ENCODE results near the gene ALDH1A3.

The ALDH1A3 gene

DNA sequence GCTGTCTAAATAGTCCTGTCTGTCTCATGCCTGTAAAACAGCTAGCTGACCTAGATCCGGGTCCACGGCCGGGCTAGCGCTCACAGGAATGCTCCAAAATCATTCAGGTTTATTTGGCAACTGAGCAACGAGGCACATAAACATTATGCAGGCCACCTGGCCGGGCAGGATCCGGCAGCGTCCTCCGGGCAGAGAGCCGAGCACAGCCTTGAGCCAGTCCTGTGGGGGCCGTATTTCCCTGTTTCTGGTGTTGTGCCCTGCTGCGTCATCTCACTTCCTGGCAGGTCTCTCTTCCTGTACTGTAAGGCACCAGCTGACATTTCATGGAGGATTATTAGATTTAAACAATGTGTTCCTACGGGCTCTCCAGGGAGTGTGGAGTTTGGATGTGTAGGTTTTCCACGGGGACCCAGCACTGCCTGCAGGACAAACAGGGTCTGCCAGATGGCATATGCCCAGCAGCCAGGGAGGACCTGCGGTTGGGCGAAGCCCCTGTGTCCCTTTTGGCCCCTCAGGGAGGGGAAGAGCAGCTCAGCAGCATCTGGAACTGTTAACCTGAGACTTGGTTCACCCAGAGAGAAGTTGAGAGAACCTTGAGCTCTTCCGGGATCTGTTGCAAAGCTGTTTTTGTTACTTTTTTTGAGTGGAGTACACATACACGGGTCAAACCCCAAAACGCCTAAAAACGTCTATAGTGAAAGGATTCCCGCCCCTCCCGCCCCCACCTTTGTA, 23.0 kb downstream of the ALDH1A3 start:
- Mint-ChIP-seq H3K36me3 (ENCODE audit: low read depth) (no peaks in the 10 kb centered on the region), H3K27me3 (ENCODE audit: low read depth, poor library complexity) (peaks cover 28% of the 10 kb centered on the region), H3K27ac (peak overlapping the region; percentile 63), H3K4me3 (no peak overlapping the region), H3K9me3 (peaks cover 10% of the 10 kb centered on the region), H3K4me1 (peaks cover 58% of the 10 kb centered on the region)
- no peak for DNase-seq
- TF ChIP-seq, protein P1, sequence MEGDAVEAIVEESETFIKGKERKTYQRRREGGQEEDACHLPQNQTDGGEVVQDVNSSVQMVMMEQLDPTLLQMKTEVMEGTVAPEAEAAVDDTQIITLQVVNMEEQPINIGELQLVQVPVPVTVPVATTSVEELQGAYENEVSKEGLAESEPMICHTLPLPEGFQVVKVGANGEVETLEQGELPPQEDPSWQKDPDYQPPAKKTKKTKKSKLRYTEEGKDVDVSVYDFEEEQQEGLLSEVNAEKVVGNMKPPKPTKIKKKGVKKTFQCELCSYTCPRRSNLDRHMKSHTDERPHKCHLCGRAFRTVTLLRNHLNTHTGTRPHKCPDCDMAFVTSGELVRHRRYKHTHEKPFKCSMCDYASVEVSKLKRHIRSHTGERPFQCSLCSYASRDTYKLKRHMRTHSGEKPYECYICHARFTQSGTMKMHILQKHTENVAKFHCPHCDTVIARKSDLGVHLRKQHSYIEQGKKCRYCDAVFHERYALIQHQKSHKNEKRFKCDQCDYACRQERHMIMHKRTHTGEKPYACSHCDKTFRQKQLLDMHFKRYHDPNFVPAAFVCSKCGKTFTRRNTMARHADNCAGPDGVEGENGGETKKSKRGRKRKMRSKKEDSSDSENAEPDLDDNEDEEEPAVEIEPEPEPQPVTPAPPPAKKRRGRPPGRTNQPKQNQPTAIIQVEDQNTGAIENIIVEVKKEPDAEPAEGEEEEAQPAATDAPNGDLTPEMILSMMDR (IDR thresholded peaks at IDR 0.05), result no peak

DNA sequence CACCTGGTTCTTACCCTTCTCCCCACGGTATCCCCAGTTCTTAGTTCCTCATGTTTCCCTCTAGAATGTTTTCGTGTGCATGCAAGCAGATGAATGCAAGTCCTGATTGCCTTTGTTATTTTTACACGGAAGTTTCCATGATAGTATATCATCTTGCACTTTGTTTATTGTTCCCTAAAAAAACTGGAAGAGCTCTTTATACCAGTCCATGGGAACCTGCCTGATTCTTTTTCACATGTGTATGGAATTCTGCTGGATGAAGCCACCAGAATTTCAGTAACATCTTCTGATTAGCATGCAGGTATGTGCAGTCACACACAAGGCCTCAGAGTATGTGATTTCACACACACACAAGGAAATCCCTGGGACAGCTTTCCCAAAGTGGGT, 23.5 kb downstream of the ALDH1A3 start:
- H3K9me3 Mint-ChIP-seq, result peaks cover 10% of the 10 kb centered on the region
- TF ChIP-seq, protein P1 (IDR thresholded peaks at IDR 0.05), result no peak
- H3K27ac Mint-ChIP-seq, result no peak overlapping the region
- H3K4me3 Mint-ChIP-seq, result no peak overlapping the region
- DNase-seq, result no peak
- H3K36me3 Mint-ChIP-seq (ENCODE audit: low read depth), result no peaks in the 10 kb centered on the region
- peaks cover 28% of the 10 kb centered on the region for H3K27me3 Mint-ChIP-seq (ENCODE audit: low read depth, poor library complexity)
- H3K4me1 Mint-ChIP-seq, result peaks cover 58% of the 10 kb centered on the region

DNA sequence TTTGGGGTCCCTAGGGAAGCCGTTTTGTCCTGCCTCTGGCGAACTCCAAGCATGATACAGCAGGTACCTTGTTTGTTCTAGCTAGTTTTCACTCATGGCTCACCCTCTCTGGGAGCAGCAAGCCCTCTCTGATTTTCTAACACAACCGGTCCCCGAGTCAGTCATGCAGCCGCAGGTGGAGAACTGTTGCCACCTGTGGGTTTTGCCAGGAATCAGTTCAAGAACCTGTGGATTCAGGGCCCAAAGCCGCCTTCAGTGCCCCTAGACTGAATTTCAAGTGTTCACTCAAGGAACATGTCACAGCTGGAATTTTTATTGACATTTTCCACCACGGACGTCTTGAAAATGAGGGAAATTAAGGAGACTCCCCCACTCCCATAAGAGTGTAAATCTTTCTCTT, 26.2 kb downstream of the ALDH1A3 start:
- no peak for DNase-seq
- Mint-ChIP-seq H3K4me3 (no peak overlapping the region), H3K9me3 (peaks cover 10% of the 10 kb centered on the region), H3K27me3 (ENCODE audit: low read depth, poor library complexity) (peaks cover 44% of the 10 kb centered on the region), H3K4me1 (peaks cover 42% of the 10 kb centered on the region), H3K36me3 (ENCODE audit: low read depth) (no peaks in the 10 kb centered on the region), H3K27ac (no peak overlapping the region)
- TF ChIP-seq, protein P1 (IDR thresholded peaks at IDR 0.05), result no peak

DNA sequence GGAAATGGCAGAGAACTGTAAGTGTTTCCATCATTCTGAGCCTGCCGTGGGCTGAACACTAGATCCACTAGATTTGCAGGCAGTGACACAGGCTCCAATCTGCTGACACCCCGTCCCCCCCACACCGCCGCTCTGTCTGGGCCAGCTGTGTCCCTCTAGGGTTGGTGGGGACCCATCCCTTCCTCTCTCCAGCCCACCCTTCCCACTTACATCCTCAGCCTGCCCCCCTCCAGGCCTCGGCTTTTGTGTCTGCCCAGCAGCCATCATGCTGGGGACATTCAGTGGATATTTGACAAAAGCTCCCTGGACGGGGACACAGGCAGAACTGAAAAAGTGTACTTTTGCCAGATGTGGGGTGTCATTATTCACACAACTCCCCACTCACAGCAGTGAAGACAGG, 28.8 kb downstream of the ALDH1A3 start:
- Mint-ChIP-seq H3K36me3 (ENCODE audit: low read depth) (peaks cover 2% of the 10 kb centered on the region), H3K27me3 (ENCODE audit: low read depth, poor library complexity) (peaks cover 35% of the 10 kb centered on the region), H3K4me3 (no peak overlapping the region), H3K9me3 (peaks cover 23% of the 10 kb centered on the region), H3K27ac (no peak overlapping the region), H3K4me1 (peaks cover 17% of the 10 kb centered on the region)
- no peak for DNase-seq
- TF ChIP-seq, protein P1 (IDR thresholded peaks at IDR 0.05), result no peak

- TF ChIP-seq, protein P1 (IDR thresholded peaks at IDR 0.05), result no peak
- no peak for DNase-seq
- H3K9me3 Mint-ChIP-seq, result peaks cover 25% of the 10 kb centered on the region
- H3K4me3 Mint-ChIP-seq, result no peak overlapping the region
- H3K27ac Mint-ChIP-seq, result no peak overlapping the region
- H3K27me3 Mint-ChIP-seq (ENCODE audit: low read depth, poor library complexity), result peaks cover 40% of the 10 kb centered on the region
- peaks cover 17% of the 10 kb centered on the region for H3K4me1 Mint-ChIP-seq
- peaks cover 4% of the 10 kb centered on the region for H3K36me3 Mint-ChIP-seq (ENCODE audit: low read depth)
Measured at GRCh38 chr15:100909565-100909964, 29.9 kb downstream of the ALDH1A3 start.
